ENCODE measurements around the gene LINGO3.
"Not testable (repeated sequence)": the region's sequence is repeated elsewhere in the genome, so short reads cannot be mapped to it uniquely, and the experiment has no call there.

LINGO3 gene

GRCh38 chr19:2281265-2282061, 26.5 kb downstream of the LINGO3 start:
- DNase-seq (ENCODE audit: low spot score in 2 of 2); H3K4me1 ChIP-seq; H3K27me3 ChIP-seq (ENCODE audit: low read depth); H3K4me3 ChIP-seq; H3K9me3 ChIP-seq; H3K36me3 ChIP-seq (replicated peaks); in situ Hi-C loops (cut with MboI; ENCODE audit: low sequenced_read_pairs): not testable (repeated sequence)

DNA sequence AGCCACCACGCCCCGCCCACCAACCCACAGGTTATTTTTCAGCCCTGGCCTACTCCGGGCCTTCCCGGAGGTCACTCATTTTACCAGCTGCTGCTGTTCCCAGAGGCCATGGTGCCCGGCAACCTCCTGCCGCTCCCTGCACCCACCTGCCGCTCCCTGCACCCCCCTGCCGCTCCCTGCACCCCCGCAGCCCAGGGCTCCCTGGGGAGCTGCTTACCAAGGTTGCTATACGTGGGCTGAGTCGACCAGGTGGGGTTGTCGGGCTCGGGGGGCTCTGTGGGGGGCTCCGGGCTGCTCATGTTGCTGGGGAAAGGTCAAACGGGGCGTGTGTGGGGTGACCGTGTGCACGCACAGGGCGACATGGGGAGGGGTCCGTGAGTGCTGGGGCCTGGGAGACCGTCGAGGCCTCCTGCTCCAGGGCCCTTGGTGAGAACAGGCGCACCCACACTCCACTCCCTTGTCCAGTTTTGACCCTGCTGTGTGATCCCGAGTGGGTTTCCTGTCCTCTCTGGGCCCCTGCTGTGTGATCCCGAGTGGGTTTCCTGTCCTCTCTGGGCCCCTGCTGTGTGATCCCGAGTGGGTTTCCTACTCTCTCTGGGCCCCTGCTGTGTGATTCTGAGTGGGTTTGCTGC, 27.2 kb downstream of the LINGO3 start:
- Histone ChIP-seq H3K4me1 (no peaks in the 10 kb centered on the region), H3K9me3 (no peaks in the 10 kb centered on the region), H3K4me3 (no peak overlapping the region), H3K36me3 (replicated peaks) (no peaks in the 10 kb centered on the region), H3K27me3 (ENCODE audit: low read depth) (no peaks in the 10 kb centered on the region)
- no peak for DNase-seq (ENCODE audit: low spot score in 2 of 2)
- in situ Hi-C loops (cut with MboI; ENCODE audit: low sequenced_read_pairs), result no loop called here

DNA sequence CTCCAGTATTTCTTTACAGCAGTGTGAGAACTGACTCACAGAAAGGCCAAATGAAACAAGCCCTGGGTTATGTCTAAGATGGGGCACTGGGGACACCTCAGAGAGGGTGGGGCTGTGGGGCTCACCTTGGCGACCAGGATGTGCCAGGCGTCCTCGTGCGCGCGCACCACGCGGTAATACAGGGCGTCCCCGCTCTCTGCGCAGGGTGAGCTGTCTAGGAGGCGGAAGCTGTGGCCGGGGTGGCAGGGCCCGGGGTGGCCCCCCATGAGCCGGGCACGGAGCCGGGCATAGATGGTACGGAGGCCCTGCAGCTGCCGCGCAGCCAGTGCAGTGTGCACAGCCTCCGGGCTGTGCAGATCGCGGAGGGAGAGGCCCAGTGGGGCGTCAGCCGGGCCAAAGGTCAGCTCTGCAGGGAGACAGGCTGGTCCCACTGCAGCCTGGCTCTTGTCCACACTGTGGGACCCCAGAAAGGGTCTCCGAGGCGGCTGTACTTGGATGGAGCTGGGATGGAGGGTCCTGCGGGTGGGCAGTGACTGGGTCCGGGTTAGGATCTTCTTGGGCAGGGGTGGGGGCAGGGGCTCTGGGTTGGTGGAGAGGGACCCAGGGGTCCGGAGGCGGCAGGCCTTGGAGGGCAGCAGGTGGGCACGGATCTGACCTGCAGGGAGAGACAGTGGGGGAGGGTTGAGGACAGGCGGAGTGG, 29.3 kb downstream of the LINGO3 start:
- in situ Hi-C loops (cut with MboI; ENCODE audit: low sequenced_read_pairs), result no loop called here

DNA sequence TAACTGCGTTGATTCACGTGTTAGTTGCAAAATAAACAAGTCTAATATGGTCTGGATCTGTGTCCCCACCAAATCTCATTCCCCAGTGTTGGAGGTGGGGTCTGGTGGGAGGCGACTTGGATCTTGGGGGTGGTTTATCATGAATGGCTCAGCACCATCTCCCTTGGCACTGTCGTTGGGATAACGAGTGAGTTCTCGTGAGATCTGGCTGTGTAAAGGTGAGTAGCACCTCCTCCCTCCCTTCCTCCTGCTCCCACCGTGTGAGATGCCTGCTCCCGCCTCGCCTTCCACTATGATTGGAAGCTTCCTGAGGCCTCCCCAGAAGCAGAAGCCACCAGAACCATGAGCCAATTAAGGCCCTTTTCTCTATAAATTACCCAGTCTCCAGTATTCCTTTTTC, 30.8 kb downstream of the LINGO3 start:
- in situ Hi-C loops (cut with MboI; ENCODE audit: low sequenced_read_pairs), result no loop called here
- Histone ChIP-seq H3K4me1 (peaks cover 11% of the 10 kb centered on the region), H3K27me3 (ENCODE audit: low read depth) (no peaks in the 10 kb centered on the region), H3K36me3 (replicated peaks) (peaks cover 20% of the 10 kb centered on the region), H3K4me3 (no peak overlapping the region), H3K9me3 (no peaks in the 10 kb centered on the region)
- no peak for DNase-seq (ENCODE audit: low spot score in 2 of 2)

More for the DNA sequence above, 29.3 kb downstream of the LINGO3 start:
- Histone ChIP-seq H3K4me3 (no peak overlapping the region), H3K4me1 (no peaks in the 10 kb centered on the region; the same call in 1 of the 2 replicates), H3K27me3 (ENCODE audit: low read depth) (no peaks in the 10 kb centered on the region), H3K9me3 (no peaks in the 10 kb centered on the region), H3K36me3 (replicated peaks) (peaks cover 7% of the 10 kb centered on the region; the same call in 1 of the 2 replicates)
- no peak for DNase-seq (ENCODE audit: low spot score in 2 of 2)

- in situ Hi-C loops (cut with MboI; ENCODE audit: low sequenced_read_pairs), result no loop called here
- peaks cover 15% of the 10 kb centered on the region for H3K4me1 ChIP-seq
- H3K9me3 ChIP-seq, result no peaks in the 10 kb centered on the region
- H3K27me3 ChIP-seq (ENCODE audit: low read depth), result no peaks in the 10 kb centered on the region
- peaks cover 27% of the 10 kb centered on the region for H3K36me3 ChIP-seq (replicated peaks)
- no peak overlapping the region for H3K4me3 ChIP-seq
- no peak for DNase-seq (ENCODE audit: low spot score in 2 of 2)
Measured at GRCh38 chr19:2276429-2276986, 31.4 kb downstream of the LINGO3 start.

- Histone ChIP-seq H3K4me3 (no peak overlapping the region), H3K36me3 (replicated peaks) (peaks cover 33% of the 10 kb centered on the region), H3K9me3 (no peaks in the 10 kb centered on the region), H3K4me1 (peaks cover 15% of the 10 kb centered on the region), H3K27me3 (ENCODE audit: low read depth) (no peaks in the 10 kb centered on the region)
- DNase-seq (ENCODE audit: low spot score in 2 of 2), result no peak
- in situ Hi-C loops (cut with MboI; ENCODE audit: low sequenced_read_pairs), result no loop called here
Measured at GRCh38 chr19:2275588-2276428, 32.1 kb downstream of the LINGO3 start.

DNA sequence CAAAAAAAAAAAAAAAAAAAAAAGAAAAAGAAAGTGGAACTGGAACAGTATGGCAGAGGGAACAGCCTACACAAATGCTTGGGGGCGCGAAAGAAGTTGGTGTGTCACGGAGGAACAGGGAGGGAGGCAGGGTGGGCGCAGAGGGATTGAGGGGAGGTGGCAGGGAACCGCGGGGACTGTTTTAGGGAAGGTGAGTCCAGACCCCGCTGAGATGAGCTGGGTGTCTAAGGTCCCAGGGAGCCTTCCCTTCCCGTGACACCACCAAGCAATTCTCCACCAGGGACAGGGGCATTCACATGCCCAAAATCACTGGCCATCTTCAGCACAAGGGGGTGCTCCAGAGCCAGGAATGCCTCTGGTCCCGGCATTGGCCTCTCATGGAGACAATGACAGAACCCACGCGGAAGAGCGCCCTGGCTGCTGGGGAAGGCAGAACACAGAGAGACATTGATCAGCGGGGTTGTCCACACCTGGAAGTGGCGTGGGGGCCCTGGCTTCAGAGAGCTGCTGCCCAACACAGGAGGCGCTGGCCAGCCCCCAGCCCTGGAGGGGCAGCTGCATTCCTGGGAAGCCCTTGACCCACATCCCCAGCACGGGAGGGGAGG, 32.9 kb downstream of the LINGO3 start:
- H3K4me1 ChIP-seq, result peaks cover 15% of the 10 kb centered on the region
- DNase-seq (ENCODE audit: low spot score in 2 of 2), result peak; percentile 55 to 84
- H3K9me3 ChIP-seq, result no peaks in the 10 kb centered on the region
- peaks cover 38% of the 10 kb centered on the region for H3K36me3 ChIP-seq (replicated peaks)
- H3K4me3 ChIP-seq, result no peak overlapping the region
- in situ Hi-C loops (cut with MboI; ENCODE audit: low sequenced_read_pairs), result loop anchor here (5.0 kb wide), 1 partner anchor 38 kb away; the partner anchor contains the start of genes PLEKHJ1 and SF3A2
- no peaks in the 10 kb centered on the region for H3K27me3 ChIP-seq (ENCODE audit: low read depth)

GRCh38 chr19:2274185-2274711, 33.7 kb downstream of the LINGO3 start:
- Histone ChIP-seq H3K36me3 (replicated peaks) (peaks cover 44% of the 10 kb centered on the region), H3K27me3 (ENCODE audit: low read depth) (no peaks in the 10 kb centered on the region), H3K9me3 (no peaks in the 10 kb centered on the region), H3K4me3 (peak overlapping the region; percentile 99), H3K4me1 (peaks cover 15% of the 10 kb centered on the region)
- peak in 1 of 2 experiments; percentile 1 for DNase-seq (ENCODE audit: low spot score in 2 of 2)
- in situ Hi-C loops (cut with MboI; ENCODE audit: low sequenced_read_pairs), result loop anchor here (5.0 kb wide), 1 partner anchor 37 kb away; the partner anchor contains the start of genes PLEKHJ1 and SF3A2

DNA sequence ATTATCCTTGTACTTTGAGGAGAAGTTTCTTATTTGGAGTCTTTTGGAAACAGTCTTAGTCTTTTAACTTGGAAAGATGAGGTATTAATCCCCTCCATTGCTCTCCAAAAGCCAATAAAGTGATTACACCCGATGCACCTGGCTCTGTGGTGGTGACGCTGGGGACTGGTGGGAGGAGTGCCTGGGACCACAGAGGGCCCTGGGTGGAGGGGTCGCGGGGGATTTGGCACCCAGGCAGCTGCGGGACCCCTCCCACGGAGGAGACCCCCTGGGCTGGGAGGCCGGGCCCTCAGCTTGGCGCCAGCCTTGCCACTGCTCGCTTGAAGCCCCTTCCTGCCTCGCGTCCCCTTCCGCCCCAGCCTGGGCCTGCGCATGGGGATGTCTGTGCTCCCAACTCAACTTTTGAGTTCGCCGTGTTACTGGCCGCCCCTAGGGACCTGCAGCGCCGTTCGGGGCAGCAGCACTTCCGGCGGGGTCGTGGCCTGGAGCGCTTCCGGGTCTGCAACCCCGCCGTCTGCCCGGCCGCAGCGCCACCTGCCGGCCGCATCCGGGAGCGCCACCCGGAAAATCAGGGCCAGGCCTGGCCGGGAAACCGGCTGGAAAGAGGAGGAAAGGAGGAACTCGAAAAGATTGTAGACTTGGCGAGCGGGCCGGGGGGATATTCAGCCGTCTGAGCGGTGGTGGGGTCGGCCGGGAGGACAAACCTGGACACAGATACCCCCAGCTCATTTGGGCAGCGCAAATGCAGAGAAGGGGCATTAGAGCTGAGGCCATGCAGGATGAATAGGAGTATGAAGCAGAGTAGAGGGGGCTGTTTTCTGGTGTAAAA, 34.4 kb downstream of the LINGO3 start:
- Histone ChIP-seq H3K4me1 (peaks cover 15% of the 10 kb centered on the region), H3K9me3 (no peaks in the 10 kb centered on the region), H3K4me3 (peak overlapping the region; percentile 99), H3K27me3 (ENCODE audit: low read depth) (no peaks in the 10 kb centered on the region), H3K36me3 (replicated peaks) (peaks cover 44% of the 10 kb centered on the region)
- in situ Hi-C loops (cut with MboI; ENCODE audit: low sequenced_read_pairs), result loop anchor here (5.0 kb wide), 1 partner anchor 36 kb away; the partner anchor contains the start of genes PLEKHJ1 and SF3A2
- peak; percentile 92 to 96 for DNase-seq (ENCODE audit: low spot score in 2 of 2)

DNA sequence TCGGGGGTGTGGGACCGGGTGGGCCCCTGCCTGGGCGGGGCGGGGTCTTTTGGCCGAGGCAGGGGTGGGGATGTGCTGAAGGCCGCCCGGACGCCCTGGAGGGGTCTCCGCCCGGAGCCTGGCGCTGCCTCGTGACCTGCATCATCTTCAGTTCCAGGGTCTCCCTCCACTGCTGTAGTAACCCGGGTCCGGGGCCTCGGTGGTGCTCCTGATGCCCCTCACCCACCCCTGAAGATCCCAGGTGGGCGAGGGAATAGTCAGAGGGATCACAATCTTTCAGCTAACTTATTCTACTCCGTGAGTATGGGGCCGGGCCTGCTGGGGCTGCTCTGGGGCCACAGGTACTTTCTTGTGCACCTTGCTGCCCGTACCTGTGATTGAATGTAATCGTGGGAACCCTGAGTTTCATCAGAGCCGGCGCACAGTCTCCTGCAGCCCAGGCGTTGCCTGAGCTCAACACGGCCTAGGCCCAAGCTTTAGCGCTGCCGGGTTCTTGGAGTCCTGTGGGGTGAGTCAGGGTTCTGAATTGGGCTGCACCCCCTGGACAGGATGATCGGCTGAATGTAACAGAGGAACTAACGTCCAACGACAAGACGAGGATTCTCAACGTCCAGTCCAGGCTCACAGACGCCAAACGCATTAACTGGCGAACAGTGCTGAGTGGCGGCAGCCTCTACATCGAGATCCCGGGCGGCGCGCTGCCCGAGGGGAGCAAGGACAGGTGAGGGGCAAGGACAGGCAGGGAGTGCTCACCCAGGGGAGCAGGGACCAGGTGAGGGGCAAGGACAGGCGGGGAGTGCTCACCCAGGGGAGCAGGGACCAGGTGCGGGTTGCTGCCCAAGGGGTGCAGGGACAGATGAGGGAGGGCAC, 36.5 kb downstream of the LINGO3 start:
- Histone ChIP-seq H3K4me3 (peak overlapping the region; percentile 99), H3K9me3 (no peaks in the 10 kb centered on the region), H3K27me3 (ENCODE audit: low read depth) (no peaks in the 10 kb centered on the region), H3K36me3 (replicated peaks) (peaks cover 44% of the 10 kb centered on the region), H3K4me1 (peaks cover 15% of the 10 kb centered on the region)
- in situ Hi-C loops (cut with MboI; ENCODE audit: low sequenced_read_pairs), result loop anchor here (5.0 kb wide), 1 partner anchor 34 kb away; the partner anchor contains the start of genes PLEKHJ1 and SF3A2
- peak in 1 of 2 experiments; percentile 7 for DNase-seq (ENCODE audit: low spot score in 2 of 2)
